NOMO-1 (cell line): ENCODE measurements around the gene C19orf73.

Source experiments
- DNase-seq, 2 experiments: peaks; one replicate each; lab custom pipeline; 2025; ENCODE audit not compliant: unreplicated experiment in 2 of 2; lab: John Stamatoyannopoulos, UW

Gene C19orf73

GRCh38 chr19:49118565-49119410 is at the start of gene C19orf73:
C19orf73 (minus strand) TSS chr19:49119143; CDS start chr19:49119022, 121 bp downstream.
- peak; percentile 92 to 95 for DNase-seq

- DNase-seq, result no peak
These were observed 49.5 kb upstream of the C19orf73 start for GRCh38 chr19:49168421-49168820.

DNA sequence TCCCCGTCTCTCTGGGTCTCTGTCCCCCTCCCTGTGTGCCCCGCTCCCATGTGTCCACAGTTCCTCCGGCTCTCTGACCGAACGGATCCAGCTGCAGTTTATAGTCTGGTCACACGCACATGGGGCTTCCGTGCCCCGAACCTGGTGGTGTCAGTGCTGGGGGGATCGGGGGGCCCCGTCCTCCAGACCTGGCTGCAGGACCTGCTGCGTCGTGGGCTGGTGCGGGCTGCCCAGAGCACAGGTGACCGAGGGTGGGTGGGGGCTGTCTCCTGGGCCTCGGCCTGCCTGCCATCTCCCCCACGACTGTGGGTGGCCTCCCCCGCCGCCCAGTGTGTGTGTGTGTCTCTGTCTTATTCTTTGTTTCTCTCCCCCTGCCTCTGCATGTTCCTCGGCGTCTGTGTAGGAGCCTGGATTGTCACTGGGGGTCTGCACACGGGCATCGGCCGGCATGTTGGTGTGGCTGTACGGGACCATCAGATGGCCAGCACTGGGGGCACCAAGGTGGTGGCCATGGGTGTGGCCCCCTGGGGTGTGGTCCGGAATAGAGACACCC is 49.0 kb upstream of the C19orf73 start:
- no peak for DNase-seq

GRCh38 chr19:49165865-49166301 is 46.9 kb upstream of the C19orf73 start:
- DNase-seq, result no peak

DNA sequence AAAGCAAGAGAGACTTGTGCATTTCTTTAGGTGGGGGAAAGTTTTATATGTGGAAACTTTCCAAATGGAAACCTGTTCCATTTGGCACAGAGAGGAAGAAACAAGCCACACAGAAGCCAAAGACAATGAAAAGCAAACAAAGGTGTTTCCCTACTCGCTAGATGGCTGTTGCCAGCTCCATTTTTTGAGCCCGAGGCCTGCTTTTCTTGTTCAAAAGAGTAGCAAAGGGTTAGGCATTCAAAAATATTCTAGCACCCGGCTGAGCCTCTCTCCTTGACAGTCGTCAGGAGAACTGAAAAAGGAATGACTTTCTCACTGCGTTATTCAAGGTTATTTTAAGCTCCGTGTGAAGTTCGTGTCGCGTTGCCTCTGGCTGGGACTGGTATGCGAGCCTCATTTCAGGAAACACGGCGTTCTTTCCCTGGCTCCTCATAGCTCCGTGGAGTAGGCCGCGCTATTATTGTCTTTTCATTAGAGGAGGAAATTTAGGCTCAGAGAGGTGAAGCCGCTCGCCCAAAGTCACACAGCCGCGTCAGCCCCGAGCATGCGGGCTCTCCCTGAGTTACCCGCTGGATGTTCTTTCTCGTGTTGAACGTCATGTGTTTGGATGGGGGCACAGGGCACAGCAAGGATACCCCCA is 46.3 kb upstream of the C19orf73 start:
- DNase-seq, result no peak

- DNase-seq, result no peak
These were observed 43.0 kb upstream of the C19orf73 start for GRCh38 chr19:49161987-49162386.

DNA sequence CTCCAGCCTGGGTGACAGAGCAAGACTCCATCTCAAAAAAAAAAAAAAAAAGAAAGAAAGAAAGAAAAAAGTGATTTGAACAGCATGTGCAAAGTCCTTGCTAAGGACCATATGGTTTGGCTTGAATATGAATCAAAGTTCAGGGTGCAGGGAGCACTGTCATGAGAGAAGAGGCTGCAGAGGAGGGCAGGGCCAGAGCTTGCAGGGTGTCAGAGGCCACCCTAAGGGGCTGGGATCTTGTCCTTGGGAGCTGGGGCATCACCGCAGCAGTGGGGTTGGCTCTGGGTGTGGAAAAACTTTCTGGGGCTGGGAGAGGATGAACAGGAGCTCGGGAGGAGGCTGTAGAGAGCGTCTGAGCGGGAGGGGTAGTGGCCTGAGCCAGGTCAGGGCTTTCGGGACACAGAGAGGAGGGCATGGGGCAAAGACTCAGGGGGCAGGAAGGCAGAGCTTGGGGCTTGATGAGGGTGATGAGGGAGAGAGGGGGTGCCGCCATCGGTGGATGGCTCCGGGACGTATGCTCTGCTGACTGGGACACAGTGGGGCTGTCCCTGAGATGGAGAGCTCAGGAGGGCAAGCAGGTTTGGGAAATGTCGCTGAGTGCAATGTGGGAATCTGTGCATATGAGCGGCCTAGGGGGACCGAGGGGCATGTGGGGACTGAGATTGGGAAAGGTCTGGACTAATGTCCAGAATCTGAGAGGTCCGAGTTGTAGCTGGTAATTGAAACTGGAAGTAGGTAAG is 41.7 kb upstream of the C19orf73 start:
- DNase-seq, result no peak

DNA sequence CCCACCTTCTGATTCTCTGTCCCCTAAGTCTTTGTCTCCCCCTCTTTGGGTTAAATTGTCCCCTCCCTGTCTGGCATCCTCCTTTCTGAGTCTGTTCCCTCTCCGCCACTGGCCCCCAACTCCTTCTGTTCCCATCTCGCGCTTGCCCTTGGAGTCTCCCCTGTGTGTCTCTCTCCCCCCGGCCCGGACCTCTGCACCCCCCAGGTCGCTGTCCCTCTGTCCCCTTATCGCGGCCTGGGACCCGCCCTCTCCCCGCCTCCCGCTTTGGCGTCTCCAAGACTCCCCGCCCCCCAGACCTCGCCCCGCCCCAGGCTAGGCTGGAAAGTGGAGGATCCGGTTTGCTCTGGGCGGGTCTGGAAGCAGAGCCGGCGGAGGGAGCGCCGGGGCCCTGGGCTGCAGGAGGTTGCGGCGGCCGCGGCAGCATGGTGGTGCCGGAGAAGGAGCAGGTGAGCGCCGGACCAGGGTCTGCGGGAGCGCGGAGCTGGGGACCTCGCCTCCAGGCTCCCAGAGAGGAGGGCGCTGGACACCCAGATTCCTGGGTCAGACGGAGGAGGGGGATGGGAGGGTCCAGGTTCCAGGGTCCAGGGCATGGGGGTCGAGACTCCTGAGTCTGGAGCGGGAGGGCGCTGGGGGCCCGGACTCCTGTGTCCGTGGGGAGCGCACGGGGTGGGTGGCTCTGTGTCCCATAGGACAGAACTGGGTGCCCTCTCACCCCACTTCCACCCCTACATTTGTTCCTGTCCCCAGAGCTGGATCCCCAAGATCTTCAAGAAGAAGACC is 38.7 kb upstream of the C19orf73 start, which contains the start of gene TRPM4:
Gene TRPM4, plus strand, starts transcription at position 348 of the 780 bp plus-strand sequence. Its CDS starts 75 bp downstream, at position 423.
- DNase-seq, result peak; percentile 79 to 81

- no peak for DNase-seq
These were observed 36.9 kb upstream of the C19orf73 start for GRCh38 chr19:49155820-49156346.

DNA sequence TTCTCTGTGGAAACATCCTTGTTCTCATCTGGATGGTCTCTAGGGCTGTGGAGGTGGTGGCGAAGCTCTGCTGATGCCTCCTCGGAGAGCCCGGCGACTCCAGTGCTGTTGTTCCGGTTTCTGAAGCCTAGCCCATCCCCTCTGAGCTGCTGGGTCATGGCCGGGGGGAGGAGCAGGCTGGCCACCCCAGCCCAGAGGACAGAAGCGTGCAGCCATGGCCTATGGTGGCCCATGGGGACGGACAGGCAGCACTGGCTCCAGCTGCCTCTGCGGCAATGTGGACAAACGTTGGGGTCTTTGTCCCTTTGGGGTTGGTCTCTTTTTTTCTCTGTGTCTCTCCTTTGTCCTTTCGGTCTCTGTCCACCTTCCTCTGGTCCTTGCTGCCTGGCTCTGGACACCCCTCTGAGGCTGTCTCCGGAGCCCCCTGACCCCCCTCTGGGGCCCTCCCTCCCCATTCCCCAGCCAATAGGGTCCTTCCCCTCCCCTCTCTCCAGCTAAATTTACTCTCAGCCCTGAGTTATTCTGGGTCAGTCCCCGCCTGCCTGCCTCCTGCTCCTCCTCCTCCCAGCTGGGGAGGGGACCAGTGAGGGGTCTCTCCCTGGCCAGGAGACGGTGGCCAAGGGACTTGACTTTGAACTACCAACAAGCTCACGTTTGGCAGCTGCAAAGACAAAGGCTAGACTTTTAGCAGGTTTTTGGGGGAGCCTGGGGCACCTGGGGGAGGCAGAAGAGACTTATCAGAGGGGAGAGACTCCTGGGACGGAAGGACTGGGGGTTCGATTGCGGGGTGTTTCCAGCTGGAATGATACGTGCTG is 36.3 kb upstream of the C19orf73 start, which contains the start of gene HRC:
Gene HRC, minus strand, starts transcription at position 392 of the 815 bp plus-strand sequence. Its CDS starts 159 bp downstream, at position 233.
- peak in 1 of 2 experiments; percentile 24 for DNase-seq

- no peak for DNase-seq
These were observed 35.3 kb upstream of the C19orf73 start for GRCh38 chr19:49154279-49154678.

GRCh38 chr19:49153167-49153809 is 34.3 kb upstream of the C19orf73 start:
- DNase-seq, result no peak

- no peak for DNase-seq
These were observed 33.2 kb upstream of the C19orf73 start for GRCh38 chr19:49152119-49152550.

DNA sequence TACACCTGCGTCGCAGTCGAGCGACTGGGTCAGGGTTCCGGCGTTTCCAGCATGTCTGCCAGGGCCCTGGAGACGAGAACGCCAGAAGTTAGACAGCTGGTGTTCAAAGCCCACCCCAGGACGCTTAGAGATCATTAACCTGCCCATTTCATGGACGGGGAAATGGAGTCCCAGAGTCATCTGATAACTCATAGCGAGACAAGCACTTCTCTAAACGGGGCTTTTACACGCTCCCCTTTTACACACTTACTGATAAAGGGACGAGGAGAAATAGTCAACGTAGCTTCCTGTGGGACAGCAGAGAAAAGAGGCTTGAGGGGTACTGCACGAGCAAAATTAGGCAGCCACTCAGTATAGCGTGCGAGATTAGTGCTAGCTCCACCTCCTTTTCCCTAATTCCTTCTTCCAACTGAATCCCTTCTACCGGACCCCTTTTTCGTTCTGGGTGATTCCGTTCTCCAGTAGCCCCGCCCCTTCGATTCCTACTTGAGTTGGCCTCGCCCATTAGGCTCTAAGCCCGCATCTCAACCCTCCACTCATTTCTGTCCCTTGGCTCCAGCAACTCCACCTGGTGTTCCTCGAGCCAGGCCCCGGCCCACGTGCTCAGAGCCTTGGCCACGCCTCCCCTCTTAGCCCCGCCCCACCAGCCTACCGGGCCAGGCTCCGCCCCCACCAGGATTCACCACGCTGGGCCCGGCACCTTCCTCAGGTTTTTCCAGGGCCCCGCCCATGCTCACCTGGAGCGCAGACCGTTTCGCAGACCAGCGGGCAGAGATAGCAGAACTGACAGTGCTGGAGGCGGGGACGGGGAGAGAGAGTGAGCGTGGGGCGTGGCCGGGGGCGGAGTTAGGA is 32.5 kb upstream of the C19orf73 start:
- peak; percentile 60 to 67 for DNase-seq

GRCh38 chr19:49150944-49151243 is 32.0 kb upstream of the C19orf73 start:
- no peak for DNase-seq

DNA sequence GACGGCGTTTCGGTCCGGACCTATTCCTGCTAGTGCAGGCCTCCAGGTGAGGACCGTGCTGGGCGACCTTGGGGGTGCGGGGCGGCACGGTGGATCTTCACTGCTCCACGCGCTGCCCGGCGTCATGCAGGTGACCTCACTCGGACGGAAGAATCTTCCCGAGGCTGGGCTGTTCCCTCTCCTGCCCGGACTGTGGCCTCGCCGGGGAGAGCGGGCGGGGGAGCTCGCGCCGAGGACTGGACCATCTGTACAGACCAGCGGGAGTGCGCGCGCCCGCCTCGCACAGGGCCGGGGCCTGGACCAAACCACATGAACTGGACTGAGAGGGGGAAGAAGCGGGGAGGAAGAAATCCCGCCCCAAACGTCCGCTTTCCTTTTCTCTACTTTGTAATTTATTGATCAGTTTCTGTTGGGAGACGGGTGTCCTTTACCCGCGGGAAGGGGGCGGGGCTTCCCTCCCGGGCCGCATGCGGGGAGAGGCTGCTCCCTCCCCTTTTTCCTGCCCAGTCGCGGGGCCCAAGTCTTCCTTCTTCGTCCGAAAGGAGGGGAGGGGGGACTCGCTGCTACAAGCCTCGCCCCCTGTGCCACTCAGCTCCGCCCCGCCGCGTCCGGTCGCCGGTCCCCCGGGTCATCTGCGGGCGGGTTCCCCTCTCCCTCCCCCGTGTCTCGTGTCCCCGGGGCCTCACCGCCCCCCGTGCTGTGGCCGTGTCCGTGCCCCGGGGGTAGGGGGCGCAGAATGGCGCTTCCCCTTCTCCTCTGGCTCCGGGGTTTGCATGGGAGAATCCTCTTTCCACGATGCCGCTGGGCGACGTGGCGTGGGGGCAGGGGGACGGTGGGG is 31.4 kb upstream of the C19orf73 start:
- DNase-seq, result peak; percentile 89 to 93

- peak in 1 of 2 experiments; percentile 43 for DNase-seq
These were observed 30.7 kb upstream of the C19orf73 start for GRCh38 chr19:49149652-49150105.
